ENCODE data around the gene MMP25.
"Not testable (repeated sequence)": the region's sequence is repeated elsewhere in the genome, so short reads cannot be mapped to it uniquely, and the experiment has no call there.

Gene MMP25

DNA sequence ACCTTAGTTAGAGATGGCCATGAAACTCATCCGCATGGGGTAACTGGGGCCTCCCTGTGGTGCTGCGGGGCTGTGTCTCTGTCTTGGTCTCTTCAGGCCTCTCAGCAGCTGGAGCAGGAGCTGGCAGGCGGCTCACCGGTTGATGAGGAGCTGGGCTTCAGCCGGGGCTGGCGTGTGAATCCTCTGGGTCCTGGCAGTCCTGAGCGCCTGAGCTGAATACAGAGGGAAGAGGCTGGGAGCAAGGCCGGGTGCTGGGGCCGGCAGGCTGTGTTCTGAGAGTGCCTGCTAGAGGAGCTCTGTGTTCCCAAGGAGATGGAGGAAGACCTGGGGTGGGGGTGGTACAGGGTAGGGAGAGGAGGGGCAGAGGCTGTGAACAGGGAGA, 9.4 kb downstream of the MMP25 start:
- DNase-seq (ENCODE audit: low spot score): not testable (repeated sequence)

DNA sequence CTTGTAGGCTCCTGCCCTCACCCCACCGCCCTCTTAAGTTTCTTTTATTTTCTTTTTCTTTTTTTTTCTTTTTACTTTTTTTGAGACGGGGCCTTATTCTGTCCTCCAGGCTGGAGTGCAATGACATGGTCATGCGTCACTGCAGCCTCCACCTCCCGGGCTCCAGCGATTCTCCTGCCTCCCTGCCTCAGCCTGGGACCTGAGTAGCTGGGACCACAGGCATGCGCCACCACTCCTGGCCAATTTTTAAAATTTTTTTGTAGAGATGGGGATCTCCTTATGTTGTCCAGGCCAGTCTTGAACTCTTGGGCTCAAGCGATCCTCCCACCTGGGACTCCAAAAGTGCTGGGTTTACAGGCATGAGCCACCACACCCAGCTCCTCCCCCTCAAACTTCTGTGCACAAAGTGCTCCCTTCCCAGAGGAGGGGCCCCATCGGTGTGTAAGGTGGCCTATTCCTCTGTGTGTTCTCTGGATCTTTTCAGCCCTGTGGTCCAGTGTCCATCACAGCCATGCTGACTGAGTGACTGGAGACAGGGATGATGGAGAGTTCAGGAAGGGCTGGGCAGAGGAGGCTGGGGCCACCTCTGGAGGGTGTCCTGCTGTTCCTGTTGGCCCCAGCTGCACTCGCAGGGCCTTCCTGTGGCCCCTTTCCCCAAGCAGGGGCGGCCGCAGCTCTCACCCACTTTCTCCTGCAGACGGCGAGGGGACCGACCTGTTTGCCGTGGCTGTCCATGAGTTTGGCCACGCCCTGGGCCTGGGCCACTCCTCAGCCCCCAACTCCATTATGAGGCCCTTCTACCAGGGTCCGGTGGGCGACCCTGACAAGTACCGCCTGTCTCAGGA, 10.2 kb downstream of the MMP25 start:
- no peak for DNase-seq (ENCODE audit: low spot score)

DNA sequence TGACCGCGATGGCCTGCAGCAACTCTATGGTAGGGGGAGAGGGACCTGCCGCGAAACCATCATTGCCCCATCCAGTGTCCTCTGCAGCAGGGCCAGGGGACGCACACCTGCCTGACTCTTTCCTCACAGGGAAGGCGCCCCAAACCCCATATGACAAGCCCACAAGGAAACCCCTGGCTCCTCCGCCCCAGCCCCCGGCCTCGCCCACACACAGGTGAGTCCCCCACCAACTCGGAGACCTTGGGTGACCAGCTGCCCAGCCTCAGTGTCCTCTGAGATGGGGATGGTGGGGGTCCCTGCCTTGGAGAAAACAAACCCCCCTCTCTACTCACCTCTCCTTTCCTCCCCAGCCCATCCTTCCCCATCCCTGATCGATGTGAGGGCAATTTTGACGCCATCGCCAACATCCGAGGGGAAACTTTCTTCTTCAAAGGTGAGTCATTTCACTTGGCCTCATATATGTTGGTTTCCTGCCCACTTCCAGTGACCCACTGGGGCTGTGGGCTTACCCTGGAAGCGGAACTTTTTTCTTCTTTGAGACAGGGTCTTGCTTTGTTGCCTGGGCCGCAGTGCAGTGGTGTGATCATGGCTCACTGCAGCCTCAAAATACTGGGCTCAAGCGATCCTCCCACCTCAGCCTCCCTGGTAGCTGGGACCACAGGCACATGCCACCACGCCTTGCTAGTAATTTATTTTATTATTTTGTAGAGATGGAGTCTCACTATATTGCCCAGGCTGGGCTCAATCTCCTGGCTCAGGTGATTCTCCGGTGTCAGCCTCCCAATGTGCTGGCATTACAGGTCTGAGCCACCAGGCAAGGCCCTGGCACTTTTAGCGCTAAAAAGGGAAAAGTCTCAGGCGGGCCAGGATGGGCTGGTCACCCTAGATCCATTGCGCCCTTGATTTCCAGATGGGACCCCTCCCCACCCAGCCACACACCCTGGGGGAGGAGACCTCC, 11.1 kb downstream of the MMP25 start:
- DNase-seq (ENCODE audit: low spot score): no peak

DNA sequence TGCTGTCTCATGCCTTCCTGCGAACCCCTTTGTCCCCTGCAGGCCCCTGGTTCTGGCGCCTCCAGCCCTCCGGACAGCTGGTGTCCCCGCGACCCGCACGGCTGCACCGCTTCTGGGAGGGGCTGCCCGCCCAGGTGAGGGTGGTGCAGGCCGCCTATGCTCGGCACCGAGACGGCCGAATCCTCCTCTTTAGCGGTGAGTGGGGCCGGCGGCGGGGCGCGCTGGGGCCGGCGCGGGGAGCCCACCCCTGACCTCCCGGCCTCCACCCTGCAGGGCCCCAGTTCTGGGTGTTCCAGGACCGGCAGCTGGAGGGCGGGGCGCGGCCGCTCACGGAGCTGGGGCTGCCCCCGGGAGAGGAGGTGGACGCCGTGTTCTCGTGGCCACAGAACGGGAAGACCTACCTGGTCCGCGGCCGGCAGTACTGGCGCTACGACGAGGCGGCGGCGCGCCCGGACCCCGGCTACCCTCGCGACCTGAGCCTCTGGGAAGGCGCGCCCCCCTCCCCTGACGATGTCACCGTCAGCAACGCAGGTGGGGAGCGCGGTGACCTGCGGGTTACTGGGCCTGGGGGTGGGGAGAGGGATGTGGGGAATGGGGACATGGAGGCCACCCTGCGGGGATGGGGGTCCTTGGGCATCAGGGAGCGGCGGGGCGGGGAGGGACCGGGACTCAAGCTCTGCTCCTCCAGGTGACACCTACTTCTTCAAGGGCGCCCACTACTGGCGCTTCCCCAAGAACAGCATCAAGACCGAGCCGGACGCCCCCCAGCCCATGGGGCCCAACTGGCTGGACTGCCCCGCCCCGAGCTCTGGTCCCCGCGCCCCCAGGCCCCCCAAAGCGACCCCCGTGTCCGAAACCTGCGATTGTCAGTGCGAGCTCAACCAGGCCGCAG, 12.0 kb downstream of the MMP25 start:
- no peak for DNase-seq (ENCODE audit: low spot score)

DNA sequence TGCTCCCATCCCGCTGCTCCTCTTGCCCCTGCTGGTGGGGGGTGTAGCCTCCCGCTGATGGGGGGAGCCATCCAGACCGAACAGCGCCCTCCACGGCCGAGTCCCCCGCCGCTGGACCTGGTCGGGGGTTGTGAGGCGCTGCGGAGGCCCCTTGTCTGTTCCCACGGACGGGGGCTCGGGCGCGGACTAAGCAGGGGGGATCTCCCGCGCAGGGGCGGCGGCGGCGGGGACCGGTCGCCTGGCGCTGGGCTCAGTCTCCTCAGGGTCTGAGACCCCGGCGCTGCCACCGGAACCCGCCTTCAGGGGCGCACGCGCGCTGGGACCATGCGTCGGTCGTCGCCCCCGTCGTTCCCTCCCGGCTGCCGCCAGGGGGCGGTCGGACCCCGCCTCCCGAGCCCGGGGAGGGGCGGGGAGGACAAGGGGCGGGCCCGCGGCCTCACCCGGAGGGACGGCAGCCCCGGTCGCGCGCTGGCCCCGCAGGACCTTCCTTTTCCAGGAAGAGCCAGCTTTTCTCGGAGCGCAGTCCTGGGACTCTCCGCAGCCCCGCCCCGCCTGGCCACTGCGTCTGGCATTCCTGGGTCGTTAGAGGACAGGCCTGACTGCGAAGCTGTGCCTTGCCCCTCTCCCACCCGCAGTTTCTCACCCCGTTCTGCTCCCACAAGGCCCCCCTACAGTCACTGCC, 12.8 kb downstream of the MMP25 start:
- peak; percentile 97 for DNase-seq (ENCODE audit: low spot score)

DNA sequence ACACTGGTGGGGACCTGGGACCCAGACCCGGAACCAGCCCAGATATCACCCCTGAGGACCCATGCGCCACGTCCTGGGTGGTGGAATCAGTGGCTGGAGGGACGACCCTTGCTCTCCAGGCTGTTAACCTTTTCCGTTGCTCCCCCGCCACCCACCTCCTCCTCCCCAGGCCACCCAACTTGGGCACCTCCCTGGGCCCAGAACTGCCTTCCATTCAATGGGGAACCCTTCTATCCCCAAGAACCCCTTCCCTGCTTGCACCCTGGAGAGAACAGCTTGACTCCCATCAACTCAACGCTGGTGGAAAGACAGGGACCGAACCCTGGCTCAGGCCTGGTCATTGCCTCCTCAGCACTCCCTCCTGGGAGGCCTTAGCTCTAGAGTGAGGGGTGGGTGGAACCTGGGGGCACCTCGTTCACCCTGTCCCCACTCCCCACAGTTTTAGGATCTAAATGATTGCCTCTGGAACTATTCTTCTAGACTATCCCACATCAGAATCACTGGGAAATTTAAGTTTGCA, 13.4 kb downstream of the MMP25 start:
- no peak for DNase-seq (ENCODE audit: low spot score)

DNA sequence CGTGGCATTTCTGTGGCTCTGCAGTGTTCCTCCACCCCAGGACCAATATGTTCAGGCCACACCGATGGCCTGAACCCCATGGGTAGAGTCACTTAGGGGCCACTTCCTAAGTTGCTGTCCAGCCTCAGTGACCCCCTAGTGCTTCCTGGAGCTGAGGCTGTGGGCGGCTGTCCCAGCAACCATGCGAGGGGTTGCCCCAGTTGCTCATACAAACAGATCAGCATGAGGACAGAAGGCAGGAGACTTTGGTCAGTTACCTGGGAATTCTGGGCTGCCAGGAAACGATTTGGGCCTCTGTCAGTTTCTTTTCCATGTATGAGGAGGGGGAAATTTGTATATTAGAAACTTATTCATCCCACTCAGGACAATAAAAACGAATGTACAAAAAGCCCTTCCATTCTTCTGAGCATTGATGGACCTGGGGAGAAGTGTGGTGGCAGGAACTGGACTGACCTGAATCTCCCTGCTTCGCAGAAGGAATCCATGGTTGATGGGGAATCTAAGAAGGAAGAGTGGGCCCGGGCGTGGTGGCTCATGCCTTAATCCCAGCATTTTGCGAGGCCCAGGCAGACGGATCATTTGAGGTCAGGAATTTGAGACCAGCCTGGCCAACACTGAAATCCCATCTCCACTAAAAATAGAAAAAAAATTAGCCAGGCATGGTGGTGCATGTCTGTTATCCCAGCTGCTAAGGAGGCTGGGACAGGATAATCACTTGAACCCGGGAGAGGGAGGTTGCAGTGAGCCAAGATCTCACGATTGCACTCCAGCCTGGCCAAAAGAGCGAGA, 14.2 kb downstream of the MMP25 start:
- no peak for DNase-seq (ENCODE audit: low spot score)

DNA sequence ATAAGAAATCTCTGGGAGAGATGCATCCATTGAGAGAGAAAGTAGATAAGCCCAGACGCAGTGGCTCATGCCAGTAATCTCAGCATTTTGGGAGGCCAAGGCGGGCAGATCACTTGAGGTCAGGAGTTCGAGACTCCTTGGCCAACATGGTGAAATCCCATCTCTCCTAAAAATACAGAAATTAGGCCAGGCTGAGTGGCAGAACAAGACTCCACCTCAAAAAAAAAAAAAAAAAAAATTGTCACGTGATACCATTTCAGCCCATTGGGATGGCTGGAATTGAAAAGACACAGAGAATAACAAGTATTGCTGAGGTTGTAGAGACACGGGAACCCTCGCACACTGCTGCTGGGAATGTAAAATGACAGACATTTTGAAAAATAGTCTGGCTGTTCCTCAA, 16.2 kb downstream of the MMP25 start:
- no peak for DNase-seq (ENCODE audit: low spot score)

DNA sequence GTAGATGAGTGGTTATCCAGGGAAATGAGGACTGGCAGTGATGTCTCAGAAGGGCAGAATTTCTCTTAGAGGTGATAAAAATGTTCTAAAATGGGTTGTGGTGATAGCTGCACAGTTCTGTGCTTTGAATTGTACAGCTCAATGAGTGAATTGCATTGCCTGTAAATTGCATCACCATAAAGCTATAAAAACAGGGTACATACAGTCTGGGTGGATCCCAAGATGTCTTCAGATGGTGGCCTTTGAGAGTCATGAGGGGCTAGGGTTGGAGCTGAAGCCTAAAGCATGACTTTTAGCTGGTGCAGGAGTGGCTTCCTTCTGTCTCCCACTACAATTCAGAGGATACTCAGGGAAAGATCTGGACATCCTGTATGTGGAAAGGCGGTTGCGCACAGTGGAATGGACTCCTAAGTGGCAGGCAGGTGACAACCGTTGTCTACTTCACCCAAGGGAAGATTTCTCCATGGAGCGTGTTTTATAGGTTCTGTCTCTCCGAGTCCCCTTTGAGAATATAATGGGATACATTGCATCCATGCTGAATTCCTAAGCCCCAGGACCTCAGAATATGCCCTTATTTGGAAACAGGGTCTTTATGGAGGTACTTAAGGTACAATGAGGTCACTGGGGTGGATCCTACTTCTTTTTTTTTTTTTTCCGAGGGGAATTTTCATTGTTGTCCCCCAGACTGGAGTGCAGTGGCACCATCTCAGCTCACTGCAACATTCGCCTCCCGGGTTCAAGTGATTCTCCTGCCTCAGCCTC, 17.4 kb downstream of the MMP25 start:
- DNase-seq (ENCODE audit: low spot score): no peak

DNA sequence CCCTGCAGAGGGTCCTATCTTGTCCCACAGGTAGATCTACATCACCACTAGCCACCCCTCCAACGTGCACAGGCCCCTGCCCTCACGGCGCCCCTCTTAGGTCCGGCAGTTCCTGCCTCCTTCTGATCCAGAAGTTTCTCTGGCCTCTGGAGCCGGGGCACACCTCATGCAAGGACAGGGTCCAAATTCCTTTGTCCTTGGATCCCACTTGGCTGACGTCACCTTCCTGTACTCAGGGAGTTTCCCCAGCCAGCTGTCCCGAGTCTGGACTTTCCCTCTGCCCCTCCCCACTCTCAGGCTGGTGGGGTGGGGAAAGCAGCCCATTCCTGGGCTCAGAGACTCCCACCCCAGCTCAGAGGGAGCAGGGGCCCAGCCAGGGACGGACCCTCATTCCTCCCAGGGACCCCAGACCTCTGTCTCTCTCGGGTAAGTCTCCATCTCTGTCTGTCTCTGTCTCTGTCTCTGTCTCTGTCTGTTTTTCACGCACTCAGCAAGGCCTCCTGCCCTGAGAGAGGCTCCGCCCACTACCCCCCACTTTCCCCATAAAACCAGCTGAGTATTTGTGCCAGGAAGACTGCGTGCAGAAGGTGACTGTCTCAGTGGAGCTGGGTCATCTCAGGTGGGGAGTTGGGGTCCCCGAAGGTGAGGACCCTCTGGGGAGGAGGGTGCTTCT, 18.8 kb downstream of the MMP25 start, which contains the start of gene IL32:
Gene IL32 (plus strand): TSS at position 572 of the 673 bp plus-strand sequence. CDS start 172 bp downstream, outside the sequence.
- peak; percentile 89 for DNase-seq (ENCODE audit: low spot score)

DNA sequence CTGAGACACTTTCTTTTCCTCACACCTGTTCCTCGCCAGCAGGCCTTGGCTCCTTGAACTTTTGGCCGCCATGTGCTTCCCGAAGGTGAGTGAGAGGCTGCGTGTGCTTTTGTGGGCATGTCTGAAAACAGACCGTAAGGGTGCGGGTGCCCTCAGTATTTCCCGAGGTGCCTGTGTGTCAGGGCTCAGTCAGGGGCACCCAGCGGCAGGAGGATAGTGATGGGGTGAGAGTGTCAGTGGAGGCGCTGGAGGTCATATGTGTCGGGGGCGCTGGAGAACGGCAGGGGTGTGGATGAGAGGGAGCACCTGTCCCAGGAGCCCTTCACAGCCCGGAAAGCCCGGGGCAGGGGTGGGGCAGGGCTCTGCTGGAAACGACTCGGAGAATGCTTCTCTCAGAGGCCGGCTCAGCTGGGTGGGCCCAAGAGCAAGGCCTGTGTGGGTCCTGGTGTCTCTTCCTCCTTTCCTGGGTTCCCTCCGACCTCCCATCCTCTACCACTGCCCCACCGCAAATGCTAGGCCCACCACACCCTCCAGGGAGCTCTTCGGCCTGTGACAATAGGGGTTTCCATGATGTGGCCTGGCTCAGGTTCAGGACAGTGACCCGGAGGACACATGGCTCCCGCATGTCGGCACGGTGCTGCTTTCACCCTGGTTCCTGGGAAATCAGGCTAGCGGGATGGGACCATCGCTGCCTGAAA, 19.5 kb downstream of the MMP25 start:
- no peak for DNase-seq (ENCODE audit: low spot score)

DNA sequence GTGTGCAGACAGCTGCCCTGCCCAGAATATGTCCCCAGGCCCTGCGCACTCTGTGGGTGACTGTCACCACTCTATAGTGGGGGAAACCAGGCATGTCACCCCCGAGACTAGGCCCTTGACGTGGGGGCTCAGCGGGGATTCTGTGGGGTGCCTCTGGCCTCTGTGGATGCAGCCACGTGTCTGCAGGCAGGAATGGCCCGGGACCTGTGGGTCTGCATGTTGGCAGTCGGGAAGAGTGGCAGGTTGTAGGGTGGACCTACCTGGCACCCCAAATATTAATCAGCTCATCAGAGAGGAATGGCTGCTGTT, 20.0 kb downstream of the MMP25 start:
- DNase-seq (ENCODE audit: low spot score): no peak

DNA sequence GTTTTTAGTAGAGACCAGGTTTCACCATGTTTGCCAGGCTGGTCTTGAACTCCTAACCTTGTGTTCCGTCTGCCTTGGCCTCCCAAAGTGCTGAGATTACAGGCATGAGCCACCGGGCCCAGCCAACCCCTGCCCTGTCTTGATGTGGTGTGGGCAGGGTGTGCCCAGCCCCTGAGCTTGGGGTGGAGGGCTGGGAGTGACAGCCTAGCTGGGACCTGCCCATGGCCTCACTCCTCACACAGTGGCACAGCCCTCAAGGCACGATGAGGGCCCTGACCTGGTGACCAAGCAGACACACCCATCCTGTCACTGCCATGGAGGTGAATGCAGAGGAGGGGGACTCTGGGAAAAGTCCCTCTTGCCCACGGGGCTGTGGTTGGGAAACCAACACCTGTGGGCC, 22.1 kb downstream of the MMP25 start:
- no peak for DNase-seq (ENCODE audit: low spot score)

DNA sequence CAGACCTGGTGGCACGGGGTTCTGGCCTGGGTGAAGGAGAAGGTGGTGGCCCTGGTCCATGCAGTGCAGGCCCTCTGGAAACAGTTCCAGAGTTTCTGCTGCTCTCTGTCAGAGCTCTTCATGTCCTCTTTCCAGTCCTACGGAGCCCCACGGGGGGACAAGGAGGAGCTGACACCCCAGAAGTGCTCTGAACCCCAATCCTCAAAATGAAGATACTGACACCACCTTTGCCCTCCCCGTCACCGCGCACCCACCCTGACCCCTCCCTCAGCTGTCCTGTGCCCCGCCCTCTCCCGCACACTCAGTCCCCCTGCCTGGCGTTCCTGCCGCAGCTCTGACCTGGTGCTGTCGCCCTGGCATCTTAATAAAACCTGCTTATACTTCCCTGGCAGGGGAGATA, 22.8 kb downstream of the MMP25 start:
- not testable (repeated sequence) for DNase-seq (ENCODE audit: low spot score)

DNA sequence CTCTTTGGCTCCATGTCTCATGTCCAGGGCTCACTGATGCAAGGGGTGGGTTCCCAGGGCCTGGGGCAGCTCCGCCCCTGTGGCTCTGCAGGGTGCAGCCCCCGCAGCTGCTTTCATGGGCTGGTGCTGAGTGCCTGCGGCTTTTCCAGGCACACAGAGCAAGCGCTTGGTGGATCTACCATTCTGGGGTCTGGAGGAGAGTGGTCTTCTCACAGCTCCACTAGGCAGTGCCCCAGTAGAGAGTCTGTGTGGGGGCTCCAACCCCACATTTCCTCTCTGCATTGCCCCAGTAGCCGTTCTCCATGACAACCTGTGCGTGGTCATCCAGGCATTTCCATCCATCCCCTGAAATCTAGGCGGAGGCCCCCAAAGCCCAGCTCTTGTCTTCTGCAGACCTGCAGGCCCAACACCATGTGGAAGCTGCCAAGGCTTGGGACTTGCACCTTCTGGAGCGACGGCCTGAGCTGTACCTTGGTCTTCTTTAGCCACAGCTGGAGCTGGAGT, 24.3 kb downstream of the MMP25 start:
- no peak for DNase-seq (ENCODE audit: low spot score)

DNA sequence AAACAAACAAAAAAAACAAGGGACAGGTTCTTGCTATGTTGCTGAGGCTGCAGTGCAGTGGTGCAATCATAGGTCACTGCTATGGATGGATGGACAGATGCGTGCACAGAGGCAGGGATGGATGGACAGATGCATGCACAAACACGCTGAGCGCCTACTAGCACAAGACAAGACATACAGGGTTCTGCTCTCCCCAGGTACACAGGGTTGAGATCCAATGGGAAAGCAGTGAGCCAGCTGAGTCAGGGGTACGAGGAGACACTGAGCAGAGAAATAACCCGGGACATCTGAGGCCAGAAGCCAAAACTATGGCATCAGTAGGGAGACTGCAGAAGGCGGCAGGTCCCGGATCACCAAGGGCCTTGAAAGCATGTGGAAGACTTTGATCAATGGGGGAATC, 25.3 kb downstream of the MMP25 start:
- no peak for DNase-seq (ENCODE audit: low spot score)

DNA sequence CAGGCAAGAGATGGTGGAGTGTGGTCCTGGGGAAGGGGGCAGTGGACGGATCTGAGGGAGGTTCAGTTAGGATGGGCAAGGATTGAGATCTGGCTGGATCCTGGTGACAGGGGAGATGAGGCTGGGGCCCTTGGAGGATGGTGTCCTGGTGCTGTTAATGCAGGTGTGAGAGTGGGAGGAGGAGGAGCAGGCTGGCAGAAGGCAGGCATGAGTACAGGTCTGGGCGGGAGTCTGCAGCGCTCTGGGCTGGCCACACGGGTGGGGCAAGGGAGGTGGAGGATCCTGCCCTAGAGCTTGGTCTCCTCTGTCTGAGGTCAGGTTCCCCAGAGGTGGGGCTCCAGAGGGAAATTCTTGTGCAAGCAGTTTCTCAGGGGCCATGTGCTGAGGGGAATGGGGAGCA, 25.8 kb downstream of the MMP25 start:
- not testable (repeated sequence) for DNase-seq (ENCODE audit: low spot score)

DNA sequence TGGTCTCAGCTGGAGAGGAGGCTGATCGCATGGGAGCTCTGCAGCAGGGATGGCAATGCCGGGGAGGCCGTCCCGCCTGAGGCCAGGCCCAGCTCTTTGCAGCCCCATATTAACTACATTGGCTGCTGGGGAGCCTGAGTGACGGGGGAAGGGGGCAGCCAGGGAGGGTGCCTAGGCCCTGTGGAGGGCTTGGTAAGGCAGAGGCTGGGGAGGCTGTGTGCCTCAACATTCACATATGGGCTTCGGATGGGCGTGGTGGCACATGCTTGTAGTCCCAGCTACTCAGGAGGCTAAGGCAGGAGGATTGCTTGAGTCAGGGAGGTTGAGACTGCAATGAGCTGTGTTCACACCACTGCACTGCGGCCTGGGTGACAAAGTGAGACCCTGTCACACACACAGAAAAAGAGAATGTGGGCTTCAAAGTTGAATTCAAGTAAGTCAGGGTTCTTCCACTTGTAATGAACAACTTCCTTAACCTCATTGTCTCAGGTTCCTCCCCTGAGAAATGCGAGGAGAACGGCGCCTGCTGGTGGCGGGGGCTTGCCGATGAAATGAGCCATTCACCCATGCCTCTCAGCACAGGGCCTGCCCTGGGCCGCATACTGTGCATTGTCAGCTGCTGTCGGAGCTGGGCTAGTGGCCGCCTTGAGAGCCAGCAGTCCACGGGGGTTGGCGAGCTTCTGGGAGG, 26.4 kb downstream of the MMP25 start:
- not testable (repeated sequence) for DNase-seq (ENCODE audit: low spot score)
